Cortex of kidney (tissue), 1 donor: ENCODE measurements around the gene CAMSAP1.

Experiments
- DNase-seq: peaks from one replicate; lab custom pipeline; 2025; lab: John Stamatoyannopoulos, UW

CAMSAP1 gene

DNA sequence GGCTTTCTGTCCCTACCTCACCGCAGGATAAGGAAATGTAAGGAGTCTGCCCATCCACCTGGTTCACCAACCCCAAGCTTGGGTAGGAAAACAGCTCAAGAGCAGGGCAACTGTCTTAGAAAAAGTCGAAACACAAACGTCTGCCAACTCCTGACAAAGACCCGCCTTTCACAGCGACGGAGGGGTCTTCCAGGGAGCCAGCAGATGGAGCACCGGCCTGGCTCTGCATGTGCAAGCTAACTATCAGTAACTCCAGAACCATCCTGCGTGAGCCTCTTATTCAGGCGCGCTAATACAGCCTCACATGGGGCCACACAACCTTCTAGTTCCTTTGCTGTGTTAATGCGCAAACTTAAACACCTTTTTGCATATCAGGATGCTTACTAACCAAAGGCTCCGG lies 26.9 kb downstream of the CAMSAP1 start:
- no peak for DNase-seq

DNA sequence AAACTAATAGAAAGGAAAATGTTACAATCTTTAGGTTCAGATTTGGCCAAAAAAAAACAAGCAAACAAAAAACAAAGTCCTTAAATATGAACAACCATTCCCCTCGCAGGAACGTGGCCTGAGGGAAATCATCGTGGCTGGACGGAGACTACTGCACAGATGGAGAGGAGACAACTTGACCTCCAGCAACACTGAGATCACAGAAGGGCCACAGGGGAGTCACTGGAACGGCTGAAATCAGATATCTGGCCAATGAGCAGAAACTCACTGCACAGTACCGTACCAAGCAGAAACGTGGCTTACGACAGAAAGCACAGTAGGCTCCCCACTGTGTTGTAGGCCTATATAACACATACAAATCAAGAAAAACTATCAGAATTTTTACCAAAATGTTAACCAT lies 27.7 kb downstream of the CAMSAP1 start:
- DNase-seq = no peak

DNA sequence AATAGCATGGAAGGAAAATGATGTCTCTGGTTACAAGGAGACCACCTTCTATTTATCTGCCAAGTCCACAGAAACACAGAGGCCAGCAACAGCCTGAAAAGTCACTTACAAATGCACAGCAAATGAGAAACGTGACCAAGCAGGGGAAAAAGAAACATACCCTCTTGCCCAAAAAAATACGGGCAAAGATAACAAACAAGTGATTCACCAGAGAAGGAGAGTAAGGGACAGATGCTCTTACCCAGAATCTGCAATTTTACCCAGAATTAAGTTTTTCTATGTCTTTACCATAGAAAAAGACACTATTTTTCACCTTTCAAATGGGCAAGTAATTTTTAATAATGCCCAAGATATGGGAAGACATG lies 28.1 kb downstream of the CAMSAP1 start:
- no peak for DNase-seq

DNA sequence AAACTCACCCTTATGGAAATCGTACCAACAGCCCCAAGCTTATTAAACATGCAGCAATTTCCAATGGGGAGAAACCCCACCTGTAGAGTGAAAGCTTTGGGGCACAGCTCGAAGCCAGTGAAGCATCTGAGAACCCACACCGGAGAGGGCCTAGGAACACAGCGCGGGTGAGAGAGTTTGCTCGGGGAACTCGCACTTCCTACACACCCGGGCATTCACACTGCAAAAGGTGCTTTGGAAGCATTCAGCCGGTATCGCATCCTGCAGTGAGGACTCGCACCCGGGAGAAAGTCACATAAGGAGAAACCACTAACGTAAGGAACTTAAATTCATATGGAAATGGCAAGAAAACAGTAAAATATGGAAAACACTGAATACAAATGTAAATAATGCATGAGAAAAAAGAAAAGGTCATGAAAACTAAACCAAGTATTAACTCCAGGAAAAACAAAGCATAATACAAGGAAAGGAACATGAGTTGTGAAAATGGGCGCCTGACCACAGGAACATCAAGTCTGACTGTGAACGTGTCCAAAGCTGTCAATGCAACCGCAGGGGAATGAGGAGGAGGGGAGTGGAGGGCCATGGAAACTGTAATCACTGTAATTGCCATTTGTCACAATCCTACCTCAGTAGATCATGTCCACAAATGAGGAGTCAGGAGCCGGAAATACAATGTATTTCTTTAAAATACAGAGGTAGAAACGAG lies 28.7 kb downstream of the CAMSAP1 start:
- DNase-seq = no peak

DNA sequence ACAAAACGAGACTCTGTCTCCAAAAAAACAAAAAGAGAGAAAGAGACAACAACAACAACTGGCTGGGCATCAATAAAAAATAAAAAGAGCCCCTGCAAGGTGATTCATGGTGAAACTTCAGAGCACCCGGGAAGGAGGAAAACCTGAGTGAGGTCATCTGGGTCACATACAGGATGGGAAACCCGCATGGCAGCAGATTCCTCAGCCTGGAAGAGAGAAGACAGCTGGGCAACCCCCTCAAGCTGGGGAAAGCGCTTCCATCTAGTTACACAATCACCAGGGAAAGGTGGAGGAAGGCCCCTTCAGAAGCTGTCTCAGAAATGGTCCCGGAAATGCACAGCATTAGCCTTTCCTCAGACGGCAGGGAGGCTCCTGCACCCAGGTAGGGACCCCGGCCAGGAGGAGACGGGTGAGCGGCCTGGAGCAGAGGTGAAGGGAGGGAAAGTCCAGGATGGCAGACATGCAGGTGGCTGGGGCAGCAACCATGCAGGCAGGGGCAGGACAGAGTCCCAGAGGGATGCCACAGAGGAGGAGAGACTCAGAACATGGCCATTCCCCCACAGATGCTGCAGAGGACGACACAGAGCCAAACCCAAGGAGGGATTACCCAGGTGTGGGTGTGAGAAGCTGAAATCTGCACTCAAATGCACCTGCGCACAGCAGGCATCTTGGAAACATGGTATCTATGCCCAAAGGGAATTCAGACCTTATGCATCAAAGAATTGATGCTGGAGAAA lies 29.4 kb downstream of the CAMSAP1 start:
- DNase-seq = no peak

DNA sequence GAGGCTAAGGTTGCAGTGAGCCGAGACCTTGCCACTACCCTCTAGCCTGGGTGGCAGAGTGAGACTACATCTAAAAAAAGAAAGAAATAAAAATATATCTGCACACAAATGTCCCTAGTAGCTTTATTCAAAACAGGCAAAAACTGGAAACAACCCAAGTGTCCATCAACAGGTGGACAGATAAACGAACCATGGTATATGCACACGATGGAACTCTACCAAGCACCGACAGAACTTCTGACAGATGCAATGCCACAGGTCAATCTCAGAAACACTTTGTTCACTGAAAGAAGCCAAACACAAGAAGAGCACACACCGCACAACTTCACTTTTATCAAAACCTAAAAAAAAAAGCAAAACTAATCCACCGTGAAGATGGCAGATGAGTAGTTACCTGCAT lies 30.4 kb downstream of the CAMSAP1 start:
- no peak for DNase-seq

DNA sequence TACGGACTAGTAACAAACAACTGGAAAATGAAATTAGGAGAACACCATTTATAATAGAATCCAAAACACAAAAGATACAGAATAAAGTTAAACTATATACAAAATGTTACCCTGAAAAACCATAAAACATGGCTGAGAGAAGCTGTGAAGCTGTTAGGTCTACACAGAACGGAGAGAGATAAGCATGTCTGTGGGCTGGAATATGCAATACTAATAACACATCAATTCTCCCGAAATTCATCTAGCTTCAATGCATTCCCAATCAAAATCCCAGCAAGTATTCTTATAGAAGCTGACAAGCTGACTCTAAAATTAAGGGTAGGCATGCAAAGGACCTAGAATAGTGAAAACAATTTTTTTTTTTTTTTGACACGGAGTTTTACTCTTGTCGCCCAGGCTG lies 32.5 kb downstream of the CAMSAP1 start:
- DNase-seq = no peak

DNA sequence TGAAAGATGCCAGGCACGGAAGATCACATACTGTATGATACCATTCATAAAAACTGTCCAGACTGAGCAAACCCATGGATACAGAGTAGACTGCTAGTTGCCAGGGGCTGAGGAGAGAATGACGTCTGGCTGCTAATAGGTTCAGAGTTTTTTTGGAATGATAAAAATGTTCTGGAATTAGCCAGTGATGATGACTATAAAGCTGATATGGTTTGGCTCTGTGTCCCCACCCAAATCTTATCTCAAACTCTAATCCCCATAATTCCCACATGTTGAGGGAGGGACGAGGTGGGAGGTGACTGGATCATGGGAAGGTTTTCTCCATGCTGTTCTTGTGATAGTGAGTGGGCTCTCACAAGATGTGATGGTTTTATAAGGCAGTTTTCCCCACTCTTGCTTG lies 37.4 kb downstream of the CAMSAP1 start:
- no peak for DNase-seq

DNA sequence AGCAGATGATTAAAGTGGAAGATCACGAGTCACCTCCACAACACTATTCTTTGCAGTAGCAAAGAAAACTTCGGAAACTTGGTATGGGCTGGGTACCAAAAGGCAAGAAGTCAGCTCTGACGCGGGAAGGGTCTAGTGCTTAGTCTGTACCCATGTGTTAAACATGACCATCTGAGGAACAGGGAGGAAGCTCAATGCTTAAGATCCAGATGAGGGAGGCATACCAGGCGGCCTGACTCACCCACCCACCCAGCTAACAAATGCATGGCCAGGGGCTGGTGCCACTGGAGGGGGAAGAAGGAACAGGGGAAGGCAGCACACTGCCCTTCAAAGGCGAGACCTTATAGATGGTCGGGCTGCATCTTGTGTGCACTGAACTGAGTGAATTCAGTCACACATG lies 41.8 kb downstream of the CAMSAP1 start:
- DNase-seq = no peak

DNA sequence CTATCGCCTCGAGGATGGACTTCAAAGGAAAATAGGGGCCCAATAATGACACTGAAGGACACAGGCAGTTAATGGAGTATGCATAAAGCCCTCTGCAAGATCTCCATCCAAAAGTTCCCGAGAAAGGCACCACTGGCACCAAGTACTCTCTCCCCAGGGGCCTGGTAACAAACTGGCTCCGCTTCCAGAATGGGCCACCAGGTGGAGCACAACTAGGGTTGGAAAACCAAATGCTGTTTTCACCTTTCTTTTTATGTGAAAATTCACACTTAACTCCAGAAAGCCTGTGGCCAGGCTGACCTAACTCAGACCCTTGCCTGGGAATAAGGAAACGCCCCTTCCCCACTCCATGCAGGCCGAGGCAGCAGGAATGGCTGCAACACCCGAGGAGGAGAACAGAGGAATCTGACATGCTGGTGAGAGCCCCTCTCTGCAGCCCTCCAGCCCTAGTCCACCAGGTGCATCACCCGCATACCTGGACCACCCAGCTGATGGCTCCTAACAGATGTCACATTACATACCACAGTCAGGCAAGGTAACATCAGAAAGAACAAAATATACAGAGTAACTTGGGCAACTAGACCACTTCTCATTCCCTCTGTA lies 42.8 kb downstream of the CAMSAP1 start:
- no peak for DNase-seq

DNA sequence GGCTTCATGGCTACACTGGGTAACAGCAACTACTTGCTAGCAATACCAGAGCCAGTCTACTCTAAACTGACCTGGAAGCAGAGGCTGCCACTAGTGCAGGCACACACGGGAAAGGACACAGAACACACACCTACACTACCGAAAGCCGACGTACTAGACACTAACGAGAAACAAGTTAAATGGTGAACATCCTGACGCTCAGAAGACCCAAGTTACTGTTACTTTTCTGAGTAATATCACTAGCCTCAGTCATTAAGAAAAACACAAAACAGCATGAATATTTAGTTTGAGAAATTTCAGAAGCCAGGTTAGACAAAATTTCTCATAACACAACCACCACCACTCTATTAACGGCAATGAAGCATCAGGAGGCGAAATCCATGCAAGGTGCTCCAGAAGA lies 44.5 kb downstream of the CAMSAP1 start:
- no peak for DNase-seq

DNA sequence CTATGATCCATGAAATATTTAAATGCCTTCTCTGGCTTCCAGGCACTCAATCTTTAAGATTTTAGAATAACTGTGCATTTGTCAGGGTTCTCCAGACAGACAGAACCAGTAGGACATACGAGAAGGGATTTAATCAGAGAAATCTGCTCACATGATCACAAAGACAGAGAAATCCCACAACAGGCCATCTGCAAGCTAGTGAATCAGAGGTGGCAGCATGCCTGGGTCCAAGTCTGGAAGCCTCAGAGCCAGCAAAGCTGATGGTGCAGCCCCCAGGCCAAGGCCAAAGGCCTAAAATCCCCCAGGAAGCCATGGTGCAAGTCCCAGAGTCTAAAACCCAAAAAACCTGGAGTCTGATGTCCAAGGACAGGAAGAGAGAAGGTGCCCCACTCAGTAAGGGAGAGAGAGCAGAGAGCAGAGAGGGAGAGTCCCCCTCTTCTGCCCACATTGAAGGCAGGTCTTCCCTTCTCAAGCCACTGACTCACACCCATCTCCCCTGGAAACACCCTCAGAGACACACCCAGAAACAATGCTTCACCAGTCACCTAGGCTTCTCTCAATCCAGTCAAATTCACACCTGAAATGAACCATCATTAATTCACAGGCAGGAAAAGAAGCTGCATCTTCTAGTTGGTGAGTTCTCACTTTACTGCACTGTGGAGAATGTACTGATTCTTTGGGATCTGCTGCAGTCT lies 48.7 kb downstream of the CAMSAP1 start:
- no peak for DNase-seq

DNA sequence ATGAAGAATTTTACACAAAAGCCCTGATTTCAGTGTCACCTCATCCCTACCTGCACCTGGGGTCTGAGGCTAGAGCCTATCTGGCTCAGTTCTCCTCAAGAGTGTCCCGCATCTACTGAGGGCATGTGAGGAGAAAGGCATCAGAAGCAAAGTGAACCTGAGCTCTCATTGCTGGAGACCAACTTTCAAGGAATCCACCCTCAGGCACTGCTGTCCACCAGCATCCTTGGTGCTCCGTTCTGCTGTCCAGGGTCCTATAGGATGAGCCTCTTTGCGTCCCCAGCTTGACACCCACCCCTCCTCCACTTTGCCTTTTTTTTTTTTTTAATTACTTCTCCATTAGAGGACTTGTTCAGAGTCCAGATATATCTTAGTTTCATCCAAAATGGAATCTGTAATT lies 49.5 kb downstream of the CAMSAP1 start:
- DNase-seq = no peak

DNA sequence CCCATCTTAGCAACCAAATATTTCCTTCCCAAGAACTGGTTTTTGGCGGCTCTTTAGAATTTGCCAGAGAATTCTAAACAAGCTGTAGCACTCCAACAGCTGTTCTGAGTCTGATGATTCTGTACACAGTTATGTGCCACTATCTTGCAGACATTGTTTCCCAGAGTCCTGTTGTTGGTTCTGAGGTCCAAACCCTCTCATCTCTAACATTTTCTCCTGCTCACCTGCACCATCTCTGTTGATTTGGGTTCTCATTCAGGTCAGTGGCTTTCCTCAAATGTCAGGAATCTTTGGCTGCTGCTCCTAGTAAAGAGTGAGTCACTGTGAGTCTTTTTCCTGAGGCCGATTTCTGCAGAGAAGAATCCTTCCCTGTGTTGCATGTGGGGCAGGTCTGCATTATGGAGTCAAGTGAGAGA lies 50.0 kb downstream of the CAMSAP1 start:
- DNase-seq = no peak

DNA sequence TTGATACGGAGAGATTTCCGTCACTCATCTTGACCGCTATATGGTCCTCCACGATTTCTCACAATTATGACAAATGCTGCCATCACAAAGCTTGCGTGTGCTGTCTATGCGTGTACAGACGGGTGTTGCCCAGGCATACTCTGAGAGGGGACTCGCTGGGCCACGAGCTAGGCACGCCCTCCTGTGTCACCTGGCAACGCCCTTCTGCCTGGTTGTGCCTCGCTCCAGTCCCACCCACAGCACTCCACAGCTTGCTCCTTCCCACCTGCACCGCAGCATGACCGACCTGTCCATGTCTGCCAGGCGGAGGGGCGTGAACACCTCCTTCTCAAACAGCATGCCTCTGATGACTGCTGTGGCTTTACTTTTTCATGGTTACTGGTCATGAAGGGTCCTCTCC lies 55.6 kb downstream of the CAMSAP1 start:
- no peak for DNase-seq

DNA sequence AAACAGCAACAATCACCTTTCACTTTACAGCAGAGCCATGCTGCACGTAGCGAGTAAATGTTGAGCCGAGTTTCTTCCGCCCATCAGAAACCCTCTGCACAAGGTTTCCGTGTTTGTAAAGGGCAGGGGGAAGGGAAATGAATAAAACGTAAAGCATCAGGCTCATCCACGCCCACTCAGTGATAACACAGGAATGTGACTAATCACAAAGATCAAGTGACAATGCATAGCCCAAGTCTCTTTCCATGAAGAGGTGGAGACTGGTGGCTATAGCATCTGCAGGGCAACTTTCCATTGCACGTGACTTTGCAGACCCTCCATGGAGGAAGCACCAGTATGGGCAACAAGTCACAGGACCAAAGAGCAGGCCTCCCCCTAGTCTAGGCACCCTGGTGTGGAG lies 56.6 kb downstream of the CAMSAP1 start:
- DNase-seq = no peak

DNA sequence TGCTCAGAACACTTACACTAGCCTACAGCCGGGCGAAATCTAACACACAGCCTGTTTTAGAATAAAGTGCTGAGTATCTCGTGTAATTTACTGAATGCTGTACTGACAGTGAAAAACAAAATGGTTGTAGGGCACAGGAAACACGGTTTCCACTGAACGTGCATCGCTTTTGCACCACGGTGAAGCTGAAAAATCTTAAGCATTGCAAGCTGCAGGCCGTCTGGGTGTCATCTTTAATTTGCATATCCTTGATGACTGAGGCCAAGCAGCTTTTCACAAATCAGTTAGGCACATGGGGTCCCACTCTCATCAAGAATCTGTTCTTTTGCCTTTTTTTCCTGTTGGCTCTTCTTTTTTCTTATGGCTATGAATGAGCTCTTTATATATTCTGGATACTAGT lies 58.2 kb downstream of the CAMSAP1 start:
- DNase-seq = no peak

DNA sequence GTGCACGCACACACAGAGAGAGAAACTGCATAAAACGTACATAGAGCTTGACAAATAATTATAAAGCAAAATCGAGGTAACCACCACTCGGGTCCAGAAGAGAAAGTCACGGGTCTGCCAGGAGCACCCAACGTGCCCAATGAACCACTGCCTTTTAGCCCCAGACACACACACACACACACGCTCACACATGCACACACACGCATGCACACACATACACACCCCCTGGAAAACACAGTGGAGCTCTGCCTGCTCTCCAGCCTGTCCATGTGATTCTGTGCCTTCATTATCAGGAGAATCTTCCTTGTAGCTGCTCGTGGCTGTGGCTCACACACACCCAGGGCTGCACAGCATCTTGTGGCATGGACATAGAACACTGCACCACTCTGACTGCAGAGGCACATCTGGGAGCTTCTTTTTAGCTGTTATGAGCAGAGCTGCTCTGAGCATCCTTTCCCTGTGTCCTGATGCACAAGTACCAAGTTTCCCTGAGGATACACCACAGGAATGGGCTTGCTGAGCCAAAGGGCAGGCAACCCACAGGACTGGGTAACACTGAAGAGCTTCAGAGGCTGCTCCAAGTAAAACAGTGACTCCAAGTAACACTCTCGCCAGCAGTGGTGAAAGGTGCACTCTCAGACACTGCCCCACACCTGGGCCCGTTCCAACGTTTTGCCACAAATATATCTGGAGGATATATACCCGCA lies 58.9 kb downstream of the CAMSAP1 start:
- no peak for DNase-seq

DNA sequence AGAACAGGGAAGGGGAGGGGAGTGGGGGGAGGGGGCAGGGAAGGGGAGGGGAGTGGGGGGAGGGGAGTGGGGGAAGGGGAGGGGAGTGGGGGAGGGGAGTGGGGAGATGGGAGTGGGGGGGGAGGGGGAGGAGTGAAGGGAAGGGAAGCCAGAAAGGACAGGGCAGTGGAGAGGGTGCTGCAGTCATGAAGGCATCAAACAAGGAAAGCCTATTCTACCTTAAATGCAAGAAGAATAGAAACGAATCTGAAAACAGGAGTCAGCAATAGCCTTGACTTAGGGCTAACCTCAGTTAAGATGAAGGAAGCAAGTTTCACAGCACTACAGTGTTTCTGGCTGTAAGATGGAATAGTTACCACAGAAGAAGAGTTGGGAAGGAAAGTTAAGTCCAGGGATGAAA lies 59.5 kb downstream of the CAMSAP1 start:
- no peak for DNase-seq

DNA sequence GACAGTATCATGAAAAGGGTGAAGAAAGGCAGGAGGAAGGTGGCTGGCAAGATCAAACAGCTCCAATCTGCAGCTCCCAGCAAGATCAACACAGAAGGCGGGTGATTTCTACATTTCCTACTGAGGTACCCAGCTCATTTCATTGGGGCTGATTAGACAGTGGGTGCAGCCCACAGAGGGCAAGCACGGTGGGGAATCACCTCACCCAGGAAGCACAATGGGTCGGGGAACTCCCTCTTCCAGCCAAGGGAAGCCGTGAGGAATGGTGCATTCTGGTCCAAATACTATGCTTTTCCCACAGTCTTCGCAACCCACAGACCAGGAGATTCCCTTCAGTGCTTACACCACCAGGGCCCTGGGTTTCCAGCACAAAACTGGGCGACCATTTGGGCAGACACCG lies 66.8 kb downstream of the CAMSAP1 start:
- no peak for DNase-seq

DNA sequence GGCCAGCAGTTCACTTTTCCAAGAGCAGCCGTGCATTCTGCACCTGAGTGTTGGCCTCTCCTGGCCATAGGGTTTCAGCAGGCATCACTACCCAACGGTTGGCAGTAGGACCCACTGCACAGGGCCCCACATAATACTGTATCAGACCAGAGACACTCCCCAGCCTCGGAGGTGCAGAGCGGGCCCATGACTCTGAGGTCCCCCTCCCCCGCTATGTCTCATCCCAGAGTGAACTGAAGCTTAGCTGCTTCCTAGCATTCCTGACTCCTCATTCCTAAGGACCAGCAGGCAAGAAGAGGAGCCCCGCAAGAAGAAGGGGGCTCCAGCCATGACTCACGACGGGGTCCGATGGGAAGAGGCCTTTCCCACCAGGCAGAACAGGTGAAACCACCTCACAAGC lies 67.2 kb downstream of the CAMSAP1 start:
- no peak for DNase-seq

DNA sequence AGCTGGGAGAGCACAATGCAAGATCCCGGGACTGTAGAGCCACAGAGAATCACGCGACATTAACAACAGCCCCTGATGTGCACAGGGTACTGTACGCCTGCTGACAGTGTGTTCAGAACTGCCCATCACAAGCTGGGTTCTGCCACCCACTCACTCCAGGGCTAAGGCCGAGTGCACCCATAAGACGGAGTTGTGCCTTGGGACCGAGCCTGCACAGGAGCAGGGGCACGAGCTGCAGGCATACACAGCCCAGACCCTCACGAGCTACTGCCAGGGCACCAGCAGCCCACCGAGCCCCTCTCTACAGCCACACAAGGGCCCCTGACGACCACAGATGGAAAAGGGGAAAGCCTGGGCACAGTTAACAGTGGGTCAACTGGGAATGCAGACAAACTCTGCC lies 67.8 kb downstream of the CAMSAP1 start:
- no peak for DNase-seq
